HL-60 (cell line): Measurements from ENCODE around the gene POLE.

Experiments
- CTCF ChIP-seq: IDR thresholded peaks from one replicate; pipeline ENCODE4 v1.5.1; 2011; ENCODE audit warnings: low read length, control low read depth, inconsistent platforms; ENCODE audit not compliant: insufficient read depth
- GABPA ChIP-seq: IDR thresholded peaks from 2 replicates; pipeline ENCODE4 v1.6.1; 2012; ENCODE audit warnings: low read depth
- POLR2AphosphoS5 ChIP-seq: IDR thresholded peaks from 2 replicates; pipeline ENCODE4 v1.6.1; 2012; ENCODE audit warnings: low read depth
- SPI1 ChIP-seq: IDR thresholded peaks from 2 replicates; pipeline ENCODE4 v1.6.1; 2012; ENCODE audit warnings: low read depth, mild to moderate bottlenecking, borderline replicate concordance
- TF ChIP-seq, protein P1 (sequence below): IDR thresholded peaks from 2 replicates; pipeline ENCODE4 v1.6.1; 2012; ENCODE audit warnings: low read depth; ENCODE audit not compliant: insufficient replicate concordance

DNA sequence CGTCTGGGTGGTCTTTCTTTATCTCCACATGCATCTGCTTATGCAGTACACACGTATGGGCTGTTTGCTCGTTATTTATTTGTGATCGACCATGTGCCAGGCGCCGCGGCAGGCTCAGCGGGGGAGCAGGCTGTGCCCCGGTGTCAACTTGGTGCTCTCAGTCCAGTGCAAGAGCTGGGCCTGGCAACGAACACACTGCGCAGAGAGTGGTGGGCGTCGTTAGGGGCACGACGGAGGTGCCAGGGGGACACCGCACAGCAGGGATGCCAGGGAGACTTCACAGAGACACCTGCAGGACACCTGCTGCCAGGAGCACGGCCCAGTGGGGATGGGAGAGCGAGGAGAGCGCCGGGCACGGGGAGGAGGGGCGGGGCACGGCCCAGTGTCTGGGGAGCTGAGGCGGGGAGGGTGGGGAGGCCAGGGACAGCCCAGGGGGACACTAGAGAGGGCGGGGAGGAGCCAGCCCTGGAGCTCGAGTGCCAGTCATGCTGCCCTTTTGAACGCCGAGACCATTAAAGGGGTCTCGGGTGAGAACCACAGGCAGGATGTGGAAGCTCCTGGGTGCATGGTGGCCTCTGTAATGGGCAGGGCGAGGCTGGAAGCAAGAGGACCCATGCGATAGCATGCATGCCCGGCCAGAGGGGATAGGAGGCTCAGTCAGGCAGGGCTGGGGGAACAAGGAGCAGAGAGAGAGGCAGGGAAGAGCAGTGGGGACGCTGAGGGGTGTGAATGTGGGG is 76.1 kb downstream of the POLE start:
- TF ChIP-seq CTCF (no peak), POLR2AphosphoS5 (no peak), GABPA (no peak), SPI1 (no peak)
- TF ChIP-seq, protein P1, sequence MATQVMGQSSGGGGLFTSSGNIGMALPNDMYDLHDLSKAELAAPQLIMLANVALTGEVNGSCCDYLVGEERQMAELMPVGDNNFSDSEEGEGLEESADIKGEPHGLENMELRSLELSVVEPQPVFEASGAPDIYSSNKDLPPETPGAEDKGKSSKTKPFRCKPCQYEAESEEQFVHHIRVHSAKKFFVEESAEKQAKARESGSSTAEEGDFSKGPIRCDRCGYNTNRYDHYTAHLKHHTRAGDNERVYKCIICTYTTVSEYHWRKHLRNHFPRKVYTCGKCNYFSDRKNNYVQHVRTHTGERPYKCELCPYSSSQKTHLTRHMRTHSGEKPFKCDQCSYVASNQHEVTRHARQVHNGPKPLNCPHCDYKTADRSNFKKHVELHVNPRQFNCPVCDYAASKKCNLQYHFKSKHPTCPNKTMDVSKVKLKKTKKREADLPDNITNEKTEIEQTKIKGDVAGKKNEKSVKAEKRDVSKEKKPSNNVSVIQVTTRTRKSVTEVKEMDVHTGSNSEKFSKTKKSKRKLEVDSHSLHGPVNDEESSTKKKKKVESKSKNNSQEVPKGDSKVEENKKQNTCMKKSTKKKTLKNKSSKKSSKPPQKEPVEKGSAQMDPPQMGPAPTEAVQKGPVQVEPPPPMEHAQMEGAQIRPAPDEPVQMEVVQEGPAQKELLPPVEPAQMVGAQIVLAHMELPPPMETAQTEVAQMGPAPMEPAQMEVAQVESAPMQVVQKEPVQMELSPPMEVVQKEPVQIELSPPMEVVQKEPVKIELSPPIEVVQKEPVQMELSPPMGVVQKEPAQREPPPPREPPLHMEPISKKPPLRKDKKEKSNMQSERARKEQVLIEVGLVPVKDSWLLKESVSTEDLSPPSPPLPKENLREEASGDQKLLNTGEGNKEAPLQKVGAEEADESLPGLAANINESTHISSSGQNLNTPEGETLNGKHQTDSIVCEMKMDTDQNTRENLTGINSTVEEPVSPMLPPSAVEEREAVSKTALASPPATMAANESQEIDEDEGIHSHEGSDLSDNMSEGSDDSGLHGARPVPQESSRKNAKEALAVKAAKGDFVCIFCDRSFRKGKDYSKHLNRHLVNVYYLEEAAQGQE: no peak
